Heart left ventricle (tissue), 16 donors: ENCODE measurements around the gene CAND2. TPM values are rescaled to one million over a fixed set of nuclear protein-coding genes. Genes with fewer than 3 reads are reported as not detected.
A peak's percentile ranks its signal among the peaks of the same experiment; 100 is the strongest.

Experiments used
- ATAC-seq, 4 donors: fragments of 200-7000 bp; cut with Tn5 transposase; one replicate each; pipeline ENCODE4 v1.9.1; 2020 to 2022; ENCODE audit warnings: moderate library complexity in 4 of 4, mild to moderate bottlenecking in 3 of 4, moderate number of reproducible peaks in 1 of 4
- DNase-seq, 5 donors: peaks; one replicate each; pipeline ENCODE4 v3.0.0-alpha.2; 2020
- H3K27ac ChIP-seq, 12 donors: fragments of 200-600 bp; sonication (generic) in 4 of 12; one replicate each; pipeline versions ENCODE4 v1.5.0 to v1.8.0; 2016 to 2022; ENCODE audit warnings: mild to moderate bottlenecking in 2 of 12
- H3K27me3 ChIP-seq, 9 donors: fragments of 200-600 bp; sonication (generic) in 2 of 9; one replicate each; pipeline versions ENCODE4 v1.5.1 to v1.8.0; 2016 to 2022; ENCODE audit warnings: mild to moderate bottlenecking in 3 of 9
- H3K36me3 ChIP-seq, 9 donors: fragments of 200-600 bp; sonication (generic) in 2 of 9; one replicate each; pipeline versions ENCODE4 v1.5.0 to v1.8.0; 2018 to 2022; ENCODE audit warnings: mild to moderate bottlenecking in 2 of 9
- H3K4me1 ChIP-seq, 12 donors: fragments of 200-600 bp; sonication (generic) in 4 of 12; one replicate each; pipeline versions ENCODE4 v1.5.0 to v1.8.0; 2016 to 2022; ENCODE audit warnings: mild to moderate bottlenecking in 3 of 12
- H3K4me3 ChIP-seq, 12 donors: fragments of 200-600 bp; sonication (generic) in 4 of 12; one replicate each; pipeline versions ENCODE4 v1.5.0 to v1.8.0; 2017 to 2022; ENCODE audit warnings: mild to moderate bottlenecking in 9 of 12, moderate library complexity in 4 of 12
- H3K9me3 ChIP-seq, 12 donors: fragments of 200-600 bp; sonication (generic) in 4 of 12; one replicate each; pipeline versions ENCODE4 v1.5.0 to v1.8.0; 2016 to 2022; ENCODE audit warnings: mild to moderate bottlenecking in 1 of 12
- POLR2A ChIP-seq, 2 donors: fragments of 450-650 bp; IDR thresholded peaks; one replicate each; pipeline ENCODE4 v1.6.1; 2017; ENCODE audit warnings: antibody characterized with exemption in 2 of 2, mild to moderate bottlenecking in 2 of 2, moderate library complexity in 2 of 2
- WGBS, 4 donors: extraction: QIAGEN DNeasy Blood & Tissue Kit in 2 of 4; methylation state at CpG; one replicate each; pipeline versions ENCODE4 v1.1.5 to v1.1.7; 2013 to 2018; 5-methylcytosine and 5-hydroxymethylcytosine counted together
- intact Hi-C, 10 donors: fragments of 100-400 bp; cut with DNase I; formaldehyde crosslinking; loops; one replicate each; pipeline versions ENCODE4 v1.11.1 to v1.14.2; 2022
- polyA plus RNA-seq, 2 donors: library from polyadenylated mRNA; stranded (reverse); fragments of 200-250 nt; gene quantifications; one replicate each; pipeline ENCODE4 v1.2.3, GENCODE V29; 2013
- total RNA-seq, 9 donors: library from RNA; depleted of rRNA in 2 of 9; stranded (reverse); fragments of >200 nt in 2 of 9; fragmentation: NEBNext Ultra II Directional in 3 of 9; extraction: Animal tissue kit (Norgen Biotek cat#: 25700) in 3 of 9; gene quantifications; one replicate each; pipeline versions ENCODE4 v1.1.0 to v1.2.4, GENCODE V29; 2016 to 2023
- TF ChIP-seq, protein P1 (sequence below), 12 donors: fragments of 200-600 bp; sonication (generic) in 4 of 12; IDR thresholded peaks; one replicate each; pipeline versions ENCODE4 v1.5.0 to v1.8.0; 2018 to 2022; ENCODE audit warnings: antibody characterized with exemption in 12 of 12, mild to moderate bottlenecking in 5 of 12
- donor health status: ischemic (EF 13 %, LVEDD 7.1; RV severe dilation, severe dysfunction).
- donor health status: healthy with polysubstance abuse.
- donor health status: DM: no; HTN: yes; CAD: no.
- donor health status: DM: no; HTN: no; CAD: no.
- donor health status: ischemic (EF 25% LVEDD 6.9; RV normal size, moderate dysfunction).
- donor health status: ischemic (EF 25% LVEDD 5.7; RV mildly dilated, moderate dysfunction).
- donor health status: healthy.
- donor health status: DM: yes; HTN: yes; CAD: no.
- donor health status: ischemic (EF 35%, LVEDD 5.7; RV mildly dilated, moderate dysfunction).
- donor health status: nonischemic (EF 11% LVEDD 7.7; RV severe dilation, severe dysfunction).
- donor health status: DM: yes; HTN: yes; CAD: no.
- donor health status: PGD.
- donor health status: ischemic (EF 29% LVEDD 5.4; RV normal size, mild dysfunction).
- donor health status: nonischemic (EF 23%, LVEDD 6.1; RV moderate dilation, normal function).

The CAND2 gene
- total and polyA plus RNA-seq, 11 donors, result 11.7 to 87.5 (median 67.2) TPM

DNA sequence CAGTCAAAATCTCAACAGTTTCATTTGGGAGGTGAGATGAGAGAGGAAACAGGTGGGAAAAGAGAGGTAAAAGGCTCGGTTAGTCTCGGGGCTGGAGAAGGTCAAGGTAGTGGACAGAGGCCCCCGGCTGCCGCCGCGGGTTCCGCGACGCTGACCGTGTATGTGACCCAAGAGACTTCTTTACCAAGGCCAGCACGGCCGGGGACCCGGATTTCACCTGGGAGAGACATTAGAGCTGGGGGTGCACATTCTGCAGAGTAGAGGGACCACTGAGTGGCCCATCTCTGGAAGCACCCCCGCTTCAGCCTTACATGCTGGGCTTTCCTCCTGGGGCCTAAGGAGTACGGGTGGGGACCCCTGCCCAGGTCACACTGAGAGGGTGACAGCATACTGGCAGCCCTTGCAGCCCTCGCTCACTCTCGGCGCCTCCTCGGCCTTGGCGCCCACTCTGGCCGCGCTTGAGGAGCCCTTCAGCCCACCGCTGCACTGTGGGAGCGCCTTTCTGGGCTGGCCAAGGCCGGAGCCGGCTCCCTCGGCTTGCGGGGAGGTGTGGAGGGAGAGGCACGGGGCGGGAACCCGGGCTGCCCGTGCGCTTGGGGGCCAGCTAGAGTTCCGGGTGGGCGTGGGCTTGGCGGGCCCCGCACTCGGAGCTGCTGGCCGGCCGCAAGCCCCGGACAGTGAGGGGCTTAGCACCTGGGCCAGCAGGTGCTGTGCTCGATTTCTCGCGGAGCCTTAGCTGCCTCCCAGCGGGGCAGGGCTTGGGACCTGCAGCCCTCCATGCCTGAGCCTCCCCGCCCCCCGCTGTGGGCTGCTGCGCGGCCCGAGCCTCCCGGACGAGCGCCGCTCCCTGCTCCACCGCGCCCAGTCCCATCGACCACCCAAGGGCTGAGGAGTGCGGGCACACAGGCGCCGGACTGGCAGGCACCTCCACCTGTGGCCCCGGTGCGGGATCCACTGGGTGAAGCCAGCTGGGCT is 86.1 kb downstream of the CAND2 start:
- DNase-seq, result peak in 1 of 5 donors; percentile 20
- Histone ChIP-seq H3K27ac (no peak overlapping the region), H3K4me3 (no peak overlapping the region), H3K36me3 (no peaks in the 10 kb centered on the region), H3K4me1 (peaks cover 0 to 11% (median 0%) of the 10 kb centered on the region in 12 donors), H3K27me3 (peaks cover 0 to 6% (median 0%) of the 10 kb centered on the region in 9 donors), H3K9me3 (no peaks in the 10 kb centered on the region)
- TF ChIP-seq, protein P1, sequence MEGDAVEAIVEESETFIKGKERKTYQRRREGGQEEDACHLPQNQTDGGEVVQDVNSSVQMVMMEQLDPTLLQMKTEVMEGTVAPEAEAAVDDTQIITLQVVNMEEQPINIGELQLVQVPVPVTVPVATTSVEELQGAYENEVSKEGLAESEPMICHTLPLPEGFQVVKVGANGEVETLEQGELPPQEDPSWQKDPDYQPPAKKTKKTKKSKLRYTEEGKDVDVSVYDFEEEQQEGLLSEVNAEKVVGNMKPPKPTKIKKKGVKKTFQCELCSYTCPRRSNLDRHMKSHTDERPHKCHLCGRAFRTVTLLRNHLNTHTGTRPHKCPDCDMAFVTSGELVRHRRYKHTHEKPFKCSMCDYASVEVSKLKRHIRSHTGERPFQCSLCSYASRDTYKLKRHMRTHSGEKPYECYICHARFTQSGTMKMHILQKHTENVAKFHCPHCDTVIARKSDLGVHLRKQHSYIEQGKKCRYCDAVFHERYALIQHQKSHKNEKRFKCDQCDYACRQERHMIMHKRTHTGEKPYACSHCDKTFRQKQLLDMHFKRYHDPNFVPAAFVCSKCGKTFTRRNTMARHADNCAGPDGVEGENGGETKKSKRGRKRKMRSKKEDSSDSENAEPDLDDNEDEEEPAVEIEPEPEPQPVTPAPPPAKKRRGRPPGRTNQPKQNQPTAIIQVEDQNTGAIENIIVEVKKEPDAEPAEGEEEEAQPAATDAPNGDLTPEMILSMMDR (IDR thresholded peaks at IDR 0.05), result no peak
- no peak for TF ChIP-seq POLR2A (IDR thresholded peaks at IDR 0.05)
- ATAC-seq, result no peak
- WGBS, 4 donors, result 93 to 96% (median 95%) methylated on average over 33 to 62 of the region's 62 CpGs
- intact Hi-C loops, result no loop called here

GRCh38 chr3:12884186-12884680 is 87.8 kb downstream of the CAND2 start:
- H3K36me3 ChIP-seq, result no peaks in the 10 kb centered on the region
- H3K4me1 ChIP-seq, result peaks cover 0 to 11% (median 0%) of the 10 kb centered on the region in 12 donors
- DNase-seq (peak in 4 of 5 donors; percentile 57 to 71 (median 64)), ATAC-seq (peak; percentile 82 to 95 (median 89))
- TF ChIP-seq POLR2A (IDR thresholded peaks at IDR 0.05), result no peak
- peak overlapping the region in 8 of 12 donors; percentile 28 to 59 (median 41) for H3K27ac ChIP-seq
- no peak overlapping the region for H3K4me3 ChIP-seq
- peaks cover 0 to 7% (median 0%) of the 10 kb centered on the region in 9 donors for H3K27me3 ChIP-seq
- intact Hi-C loops, result no loop called here
- WGBS, 4 donors, result 48 to 68% (median 60%) methylated on average over 14 to 15 of the region's 15 CpGs
- H3K9me3 ChIP-seq, result no peaks in the 10 kb centered on the region

Other genes with a start within 250 kb of the CAND2 start
- gene MKRN2, start 239.6 kb upstream of the CAND2 start, total RNA-seq, result 10 to 100 TPM; 27.6 to 42.2 (median 32.9) TPM
- 10 to 100 TPM; 23.2 to 33.9 TPM for gene MKRN2, start 239.6 kb upstream of the CAND2 start, polyA plus RNA-seq
- gene RAF1, start 132.6 kb upstream of the CAND2 start, total RNA-seq, result 100 to 1,000 TPM in 8 of 9 donors, 10 to 100 TPM in 1; 99.2 to 197 (median 135) TPM
- gene RAF1, start 132.6 kb upstream of the CAND2 start, polyA plus RNA-seq, result 100 to 1,000 TPM in 1 of 2 donors, 10 to 100 TPM in 1; 62.7 to 159 TPM
- 1 to 10 TPM in 7 of 9 donors, under 1 TPM in 1, not detected in 1; 0.95 to 4.2 (median 2.9) TPM for gene TMEM40, start 37.4 kb upstream of the CAND2 start, total RNA-seq
- gene TMEM40, start 37.4 kb upstream of the CAND2 start, polyA plus RNA-seq, result 10 to 100 TPM in 1 of 2 donors, under 1 TPM in 1; 0.82 to 10.5 TPM
- 1,000 to 10,000 TPM in 3 of 9 donors, 100 to 1,000 TPM in 6; 377 to 1,128 (median 947) TPM for gene RPL32, start 44.9 kb downstream of the CAND2 start, total RNA-seq
- 1,000 to 10,000 TPM; 1,409 to 1,620 TPM for gene RPL32, start 44.9 kb downstream of the CAND2 start, polyA plus RNA-seq